ENCODE measurements around the gene CLEC16A.
"Not testable (repeated sequence)": the region's sequence is repeated elsewhere in the genome, so short reads cannot be mapped to it uniquely, and the experiment has no call there.

The CLEC16A gene

DNA sequence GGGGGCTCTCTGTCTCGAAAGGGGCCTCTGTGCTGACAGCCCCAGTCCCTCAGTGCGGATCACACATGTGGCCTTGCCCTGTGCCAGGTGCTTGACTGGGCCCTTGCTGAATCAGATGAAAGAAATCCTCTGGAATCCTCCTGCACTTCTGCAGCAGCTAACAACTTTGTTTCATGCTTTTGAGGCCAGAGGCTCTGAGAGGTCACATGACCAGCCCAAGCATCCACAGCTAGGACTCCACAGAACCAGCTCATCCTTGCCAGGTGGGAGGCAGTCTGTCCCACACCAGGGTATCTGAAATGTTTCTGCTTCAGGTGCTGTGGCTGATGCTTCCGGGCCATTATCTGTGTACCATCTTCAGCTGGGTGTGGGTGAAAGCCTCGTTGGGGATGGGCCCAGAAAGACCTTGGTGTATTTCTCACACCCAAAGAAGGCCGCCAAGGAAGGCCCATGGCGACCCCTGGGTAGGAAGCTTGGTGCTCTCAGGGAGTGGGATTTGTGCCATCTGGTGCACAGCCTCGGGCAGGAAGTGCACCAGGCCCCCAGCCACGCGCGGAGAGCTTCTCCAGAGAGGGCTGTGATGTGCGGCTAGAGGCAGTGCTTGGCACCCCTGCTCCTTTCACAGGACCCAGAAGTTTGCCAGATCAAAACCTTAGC, 143.8 kb downstream of the CLEC16A start:
- DNase-seq = peak; percentile 26

GRCh38 chr16:11088831-11089230, 144.5 kb downstream of the CLEC16A start:
- no peak for DNase-seq

DNA sequence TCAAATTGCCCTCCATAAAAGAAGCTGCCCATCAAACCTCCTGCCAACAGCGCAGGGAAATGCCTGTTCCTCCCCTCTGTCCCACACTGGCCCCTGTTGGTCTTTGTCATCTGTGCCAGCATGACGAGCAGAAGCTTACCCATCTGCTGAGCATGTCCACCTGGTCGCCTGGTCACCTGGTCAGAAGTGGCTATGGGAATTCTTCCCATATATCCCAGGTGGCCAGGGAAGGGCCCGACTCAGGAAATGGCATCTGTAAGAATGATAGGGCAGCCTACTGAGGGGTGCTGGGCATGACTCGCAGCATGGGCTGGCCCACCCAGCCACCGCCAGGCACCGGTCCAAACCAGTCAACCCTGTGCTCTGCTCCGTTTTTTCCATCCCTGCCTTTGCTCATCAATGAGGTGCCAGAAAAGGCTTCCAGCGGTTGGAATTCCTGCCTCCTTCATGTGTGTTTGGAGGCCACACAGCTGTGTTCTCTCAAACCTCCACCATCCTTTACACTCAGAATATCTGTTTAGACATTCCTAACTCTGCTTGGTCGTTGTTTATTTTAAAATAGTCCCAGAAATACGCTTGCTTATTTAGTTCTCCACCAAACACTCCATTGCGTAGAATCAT, 145.2 kb downstream of the CLEC16A start:
- DNase-seq = no peak

DNA sequence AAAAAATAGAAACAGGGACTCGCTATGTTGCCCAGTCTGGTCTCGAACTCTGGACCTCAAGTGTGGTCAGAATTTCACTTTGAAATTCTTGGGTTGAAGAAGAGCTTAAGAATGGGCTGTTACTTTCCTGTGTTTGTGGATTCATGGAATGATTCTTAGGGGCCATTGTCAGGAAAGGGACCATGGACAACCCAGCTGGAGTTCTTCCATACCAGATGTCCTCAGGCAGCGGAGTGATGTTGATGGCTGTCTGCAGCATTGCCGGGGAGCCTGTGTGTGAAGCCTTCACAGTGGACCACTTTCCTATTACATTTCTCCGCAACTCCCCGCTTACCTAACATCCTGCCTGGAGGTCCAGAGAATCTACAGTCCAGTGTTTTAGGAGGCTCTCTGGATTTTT, 145.9 kb downstream of the CLEC16A start:
- no peak for DNase-seq

- no peak for DNase-seq
Measured at GRCh38 chr16:11091021-11091785, 146.8 kb downstream of the CLEC16A start.

DNA sequence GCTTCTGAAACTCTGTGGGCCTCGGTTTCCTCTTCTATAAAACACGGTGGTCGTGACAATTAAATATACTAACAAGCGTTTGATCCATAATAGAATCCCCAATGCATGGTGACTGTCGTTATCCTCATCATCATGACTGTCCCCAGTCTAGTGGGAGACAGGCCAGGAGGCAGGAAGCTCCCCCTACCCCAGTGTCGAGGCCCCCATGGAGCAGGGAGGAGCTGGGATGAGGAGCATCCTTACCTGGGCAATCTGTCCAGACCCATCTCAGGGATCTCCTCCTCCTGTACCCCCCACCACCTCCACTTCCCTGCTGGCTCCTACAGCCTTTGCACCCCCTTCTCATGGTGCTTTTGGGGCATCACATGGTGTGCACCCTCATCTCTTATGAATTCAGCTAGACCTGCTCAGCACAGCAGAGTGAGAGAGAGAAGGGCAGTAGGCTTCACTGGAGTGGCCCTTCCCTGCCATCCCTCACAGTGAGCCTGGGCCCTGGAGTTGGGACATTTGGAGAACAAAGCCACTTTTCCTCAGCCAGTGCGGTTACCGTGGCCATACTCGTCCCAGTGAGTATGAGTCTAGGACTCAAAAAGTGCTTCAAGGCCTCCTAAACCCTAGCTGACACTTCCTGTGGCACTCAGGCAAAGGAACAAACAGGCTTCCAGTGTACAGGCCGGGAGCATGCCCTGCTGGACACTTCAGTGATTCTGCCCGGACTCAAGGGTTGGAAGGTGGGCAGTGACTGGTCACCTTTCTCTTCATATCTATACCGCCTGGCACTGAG, 148.6 kb downstream of the CLEC16A start:
- no peak for DNase-seq

GRCh38 chr16:11093572-11094074, 149.3 kb downstream of the CLEC16A start:
- DNase-seq = no peak

- DNase-seq = peak; percentile 74
Measured at GRCh38 chr16:11094075-11094856, 149.9 kb downstream of the CLEC16A start.

DNA sequence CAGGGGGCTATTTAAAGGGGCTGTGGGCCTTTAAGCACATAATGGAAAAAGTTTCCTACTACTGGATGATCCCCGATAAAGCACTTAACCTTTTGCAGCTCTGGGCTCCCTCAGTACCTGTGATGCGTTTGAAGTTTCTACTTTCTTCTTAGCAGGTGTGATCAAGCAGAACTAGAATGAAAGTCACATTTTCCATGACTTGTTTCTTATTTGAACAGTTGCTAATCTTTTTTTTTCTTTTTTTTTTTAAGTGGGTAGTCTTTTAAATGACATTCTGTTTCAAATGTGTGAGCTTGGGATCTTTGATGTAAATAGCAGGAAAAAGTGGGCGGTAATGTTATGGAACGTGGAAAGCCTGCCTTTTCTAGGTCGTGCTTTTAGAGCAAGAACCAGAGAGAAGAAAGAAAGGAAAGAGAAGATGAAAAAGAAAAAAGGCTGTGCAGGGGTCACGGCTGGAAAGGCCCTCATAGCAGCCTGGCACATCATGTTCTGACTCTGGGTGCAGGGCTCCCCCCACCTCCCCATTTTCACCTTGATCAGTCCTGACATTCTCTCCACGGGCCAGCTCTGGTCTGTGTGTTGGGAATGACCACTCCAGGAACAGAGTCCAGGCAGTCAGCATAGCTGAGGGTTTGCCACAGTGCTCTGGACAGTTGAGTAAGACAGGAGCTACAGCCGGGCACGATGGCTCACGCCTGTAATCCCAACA, 150.6 kb downstream of the CLEC16A start:
- DNase-seq = peak; percentile 46

DNA sequence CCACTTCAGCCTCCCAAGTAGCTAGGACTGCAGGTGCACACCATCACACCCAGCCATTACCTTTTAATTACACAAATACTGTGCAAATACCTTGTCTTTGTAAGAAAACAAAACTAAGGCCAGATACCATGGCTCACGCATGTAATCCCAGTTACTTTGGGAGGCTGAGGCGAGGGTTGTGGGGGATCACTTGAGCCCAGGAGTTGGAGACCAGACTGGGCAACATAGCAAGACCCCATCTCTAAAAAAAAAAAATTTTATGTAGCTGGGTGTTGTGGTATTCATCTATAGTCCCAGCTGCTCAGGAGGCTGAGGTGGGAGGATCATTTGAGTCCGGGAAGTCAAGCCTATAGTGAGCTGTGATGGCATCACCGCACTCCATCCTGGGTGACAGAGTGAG, 151.6 kb downstream of the CLEC16A start:
- DNase-seq = no peak

DNA sequence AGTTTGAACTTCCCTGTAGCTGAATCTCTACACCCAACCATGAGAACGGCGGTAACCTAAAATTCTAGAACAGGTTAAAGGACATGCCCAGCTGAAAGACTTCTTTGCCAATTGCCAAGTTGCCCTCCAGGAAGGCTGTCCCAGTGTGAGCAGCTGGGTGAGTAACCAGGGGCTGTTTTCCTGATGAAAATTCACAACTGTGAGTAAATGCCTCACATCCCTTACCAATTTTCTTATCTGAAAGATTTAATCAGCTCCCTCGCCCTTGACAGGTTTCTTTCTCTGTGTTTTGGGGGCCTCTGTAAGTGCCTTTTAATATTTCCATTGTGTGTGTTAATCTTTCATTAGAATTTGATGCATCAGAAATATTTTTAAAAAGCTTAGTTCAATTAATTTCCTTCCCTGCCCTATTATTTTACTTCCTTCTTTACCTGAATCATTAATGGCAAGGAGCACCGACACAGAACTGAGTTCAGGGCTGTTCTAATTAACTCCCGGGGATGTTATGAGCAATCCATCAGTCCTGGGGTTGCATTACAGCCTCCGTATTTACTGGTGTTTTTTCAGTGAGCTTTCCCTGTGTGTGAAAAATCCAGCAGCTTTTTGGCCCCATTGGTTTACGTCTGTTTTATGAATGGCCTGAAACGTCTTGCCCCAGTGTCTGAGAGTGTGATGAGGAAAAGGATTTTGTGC, 152.9 kb downstream of the CLEC16A start:
- no peak for DNase-seq

GRCh38 chr16:11097787-11098167, 153.4 kb downstream of the CLEC16A start:
- DNase-seq = no peak

DNA sequence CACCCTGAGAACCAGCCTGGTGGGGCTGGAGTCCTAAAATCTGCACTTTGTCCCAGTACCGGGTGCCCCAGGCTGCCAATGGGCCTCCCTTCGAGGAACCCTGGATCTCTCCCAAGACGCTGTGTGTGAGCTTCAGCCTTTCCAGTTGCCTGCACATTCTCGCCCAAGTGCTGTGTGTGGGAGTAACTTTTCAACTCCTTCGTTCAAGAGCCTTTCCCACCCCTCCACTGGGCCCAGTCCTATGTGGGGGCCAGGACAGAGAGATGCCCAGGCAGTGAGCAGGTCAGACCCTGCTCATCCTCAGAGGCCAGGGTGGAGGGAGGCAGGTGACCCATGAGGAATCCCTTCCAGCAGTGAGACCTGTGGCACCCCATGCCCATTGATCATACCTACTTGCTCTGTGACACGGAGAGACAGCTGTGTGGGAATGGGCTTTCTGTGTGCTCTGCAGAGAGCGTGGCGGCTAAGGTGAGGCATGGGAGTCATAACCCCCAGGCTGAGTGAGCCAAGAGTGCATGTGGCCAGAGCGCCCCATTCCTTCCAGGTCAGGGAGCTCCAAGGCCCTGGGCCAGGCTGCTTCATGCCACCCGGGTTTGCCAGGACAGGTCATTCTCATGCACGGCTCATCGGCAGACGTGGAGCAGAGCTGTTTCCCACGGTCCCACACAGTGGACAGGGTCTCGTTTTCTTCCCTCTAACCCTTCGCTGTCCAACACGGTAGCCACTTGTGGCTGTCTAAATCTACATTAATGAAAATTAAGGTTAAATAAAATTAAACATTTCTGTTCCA, 154.4 kb downstream of the CLEC16A start:
- no peak for DNase-seq

GRCh38 chr16:11099672-11100205, 155.4 kb downstream of the CLEC16A start:
- DNase-seq = no peak

GRCh38 chr16:11100239-11100750, 155.9 kb downstream of the CLEC16A start:
- DNase-seq = peak; percentile 69

- DNase-seq = no peak
Measured at GRCh38 chr16:11101283-11101682, 156.9 kb downstream of the CLEC16A start.

DNA sequence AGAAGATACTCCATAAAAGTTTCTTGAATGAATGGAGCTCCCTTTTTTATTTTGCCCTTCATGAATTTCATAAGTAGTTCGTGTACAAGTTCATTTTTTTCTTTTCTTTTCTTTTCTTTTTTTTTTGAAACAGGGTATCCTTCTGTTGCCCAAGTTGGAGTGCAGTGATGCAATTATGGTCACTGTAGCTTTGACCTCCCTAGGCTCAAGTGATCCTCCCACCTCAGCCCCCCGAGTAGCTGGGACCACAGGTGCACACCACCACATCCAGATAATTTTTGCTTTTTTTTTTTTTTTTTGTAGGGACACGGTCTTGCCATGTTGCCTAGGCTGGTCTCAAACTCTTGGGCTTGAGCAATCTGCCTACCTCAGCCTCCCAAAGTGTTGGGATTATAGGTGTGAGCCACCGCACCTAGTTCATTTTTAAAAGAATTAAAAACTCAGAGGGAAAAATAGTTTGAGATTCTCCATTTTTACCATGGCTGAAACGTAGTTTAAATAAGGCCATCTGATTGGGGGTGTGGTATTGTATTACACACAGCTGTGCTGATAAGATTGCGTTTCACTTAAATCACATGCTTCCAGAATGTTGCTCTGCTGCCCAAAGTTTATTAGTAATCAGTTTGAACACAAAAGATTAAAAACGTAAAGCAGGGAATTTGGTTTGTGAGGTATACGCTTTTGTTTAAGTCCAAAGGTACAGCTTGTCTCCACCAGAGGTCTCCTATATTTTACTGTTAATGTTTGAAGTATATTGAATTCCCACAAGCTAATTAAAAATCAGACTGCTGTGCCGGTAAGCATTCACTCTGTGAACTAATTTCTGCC, 157.5 kb downstream of the CLEC16A start:
- no peak for DNase-seq

DNA sequence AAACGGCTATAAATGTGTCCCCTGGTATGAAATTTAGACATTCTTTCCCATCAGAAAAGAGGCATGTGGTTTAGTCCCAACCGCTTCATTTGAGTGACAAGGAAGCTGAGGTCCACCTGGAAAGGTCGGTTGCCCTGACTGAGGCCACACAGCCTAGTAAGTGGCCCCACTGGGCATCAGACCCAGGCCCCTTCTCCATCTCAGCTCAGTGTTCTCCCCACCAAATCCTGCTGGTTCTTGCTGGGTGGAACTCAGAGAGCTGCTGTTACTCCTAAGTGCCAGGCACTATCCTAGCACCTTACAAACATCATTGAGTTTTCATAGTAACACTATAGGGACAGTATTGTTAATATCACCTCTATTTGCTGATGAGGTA, 158.1 kb downstream of the CLEC16A start:
- no peak for DNase-seq

GRCh38 chr16:11103301-11103700, 158.9 kb downstream of the CLEC16A start:
- DNase-seq = not testable (repeated sequence)
